Retinal pigment epithelial cell (primary cell): ENCODE measurements around the gene CLVS2.

ENCODE experiments used
- DNase-seq: peaks from one replicate; pipeline ENCODE4 v3.0.0-alpha.2; 2010; ENCODE audit warnings: low read depth
- H3K4me3 ChIP-seq: 2 replicates; pipeline ENCODE4 v1.5.1; 2011; ENCODE audit warnings: mild to moderate bottlenecking, low read length, control low read depth, moderate library complexity
- TF ChIP-seq, protein P1 (sequence below): conservative IDR thresholded peaks from 2 replicates; pipeline ENCODE4 v1.5.1; 2011; ENCODE audit warnings: low read depth, low read length, control low read depth, inconsistent platforms

Gene CLVS2

GRCh38 chr6:122995921-122996793 lies at the start of gene CLVS2:
TSS of gene CLVS2 (plus strand) at chr6:122996235. CDS start at chr6:122997778, 1,543 bp downstream.
- DNase-seq = no peak
- TF ChIP-seq, protein P1, sequence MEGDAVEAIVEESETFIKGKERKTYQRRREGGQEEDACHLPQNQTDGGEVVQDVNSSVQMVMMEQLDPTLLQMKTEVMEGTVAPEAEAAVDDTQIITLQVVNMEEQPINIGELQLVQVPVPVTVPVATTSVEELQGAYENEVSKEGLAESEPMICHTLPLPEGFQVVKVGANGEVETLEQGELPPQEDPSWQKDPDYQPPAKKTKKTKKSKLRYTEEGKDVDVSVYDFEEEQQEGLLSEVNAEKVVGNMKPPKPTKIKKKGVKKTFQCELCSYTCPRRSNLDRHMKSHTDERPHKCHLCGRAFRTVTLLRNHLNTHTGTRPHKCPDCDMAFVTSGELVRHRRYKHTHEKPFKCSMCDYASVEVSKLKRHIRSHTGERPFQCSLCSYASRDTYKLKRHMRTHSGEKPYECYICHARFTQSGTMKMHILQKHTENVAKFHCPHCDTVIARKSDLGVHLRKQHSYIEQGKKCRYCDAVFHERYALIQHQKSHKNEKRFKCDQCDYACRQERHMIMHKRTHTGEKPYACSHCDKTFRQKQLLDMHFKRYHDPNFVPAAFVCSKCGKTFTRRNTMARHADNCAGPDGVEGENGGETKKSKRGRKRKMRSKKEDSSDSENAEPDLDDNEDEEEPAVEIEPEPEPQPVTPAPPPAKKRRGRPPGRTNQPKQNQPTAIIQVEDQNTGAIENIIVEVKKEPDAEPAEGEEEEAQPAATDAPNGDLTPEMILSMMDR = no peak
- H3K4me3 ChIP-seq = peak within 1 kb of the TSS; percentile 54

DNA sequence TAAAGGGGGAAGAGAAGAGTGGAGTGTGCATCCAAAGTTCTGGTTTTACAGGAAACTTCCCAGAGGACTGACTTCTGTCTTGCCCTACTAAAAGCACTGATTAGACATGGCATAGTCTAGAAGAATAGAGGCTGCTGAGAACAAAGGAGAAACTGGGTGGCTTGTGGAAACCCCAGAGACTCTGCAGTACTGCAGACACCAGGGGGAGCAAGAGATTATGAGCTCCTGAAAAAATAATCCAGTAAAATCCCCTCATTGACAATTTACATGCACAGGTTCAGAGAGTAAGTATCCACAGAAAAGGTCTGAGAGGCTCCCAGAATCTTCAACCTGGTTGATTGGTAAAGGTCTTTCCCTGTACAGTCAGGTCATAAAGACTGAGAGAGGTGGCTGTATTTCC lies 48.7 kb upstream of the CLVS2 start:
- no peak overlapping the region for H3K4me3 ChIP-seq
- DNase-seq = peak; percentile 1
- TF ChIP-seq, protein P1 = peak; percentile 77

DNA sequence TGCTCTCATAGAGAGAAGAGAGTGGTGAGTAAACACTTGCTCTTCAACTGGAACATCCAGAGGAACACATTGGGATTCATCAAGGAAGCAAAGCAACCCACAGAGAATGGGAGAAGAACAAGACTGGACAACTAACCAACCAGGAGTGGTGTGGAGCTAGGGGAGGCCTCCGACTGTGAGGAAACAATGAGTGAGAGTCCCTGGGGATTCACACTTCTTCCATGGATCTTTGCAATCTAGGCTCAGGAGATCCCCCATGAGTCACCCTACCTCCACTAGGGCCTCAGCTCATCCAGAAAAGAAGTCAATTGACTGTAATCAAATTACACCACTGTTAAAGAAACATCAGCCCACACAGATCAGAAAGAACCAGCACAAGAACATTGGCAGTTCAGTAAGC lies 42.3 kb upstream of the CLVS2 start:
- TF ChIP-seq, protein P1 = no peak
- H3K4me3 ChIP-seq = no peak overlapping the region
- DNase-seq = no peak

DNA sequence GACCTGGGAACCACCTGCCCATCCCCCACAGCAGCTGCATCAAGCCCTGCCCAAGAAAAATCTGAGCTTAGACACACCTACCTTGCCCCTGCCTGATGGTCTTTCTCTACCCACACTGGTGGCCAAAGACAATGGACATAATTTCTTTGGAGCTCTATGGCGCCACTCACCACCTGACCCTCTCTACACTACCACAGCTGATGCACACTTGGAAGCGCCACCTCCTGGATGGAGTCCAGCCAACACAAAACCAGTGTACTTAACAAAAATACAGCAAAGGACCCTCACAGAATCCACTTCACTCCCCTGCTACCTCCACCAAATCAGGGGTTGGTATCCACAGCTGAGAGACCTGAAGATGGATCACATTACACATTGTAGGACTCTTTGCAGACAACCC lies 39.7 kb upstream of the CLVS2 start:
- TF ChIP-seq, protein P1 = no peak
- no peak for DNase-seq
- no peak overlapping the region for H3K4me3 ChIP-seq

- DNase-seq = no peak
- TF ChIP-seq, protein P1 = no peak
- H3K4me3 ChIP-seq = no peak overlapping the region
Measured at GRCh38 chr6:122962000-122962624, 33.9 kb upstream of the CLVS2 start.

DNA sequence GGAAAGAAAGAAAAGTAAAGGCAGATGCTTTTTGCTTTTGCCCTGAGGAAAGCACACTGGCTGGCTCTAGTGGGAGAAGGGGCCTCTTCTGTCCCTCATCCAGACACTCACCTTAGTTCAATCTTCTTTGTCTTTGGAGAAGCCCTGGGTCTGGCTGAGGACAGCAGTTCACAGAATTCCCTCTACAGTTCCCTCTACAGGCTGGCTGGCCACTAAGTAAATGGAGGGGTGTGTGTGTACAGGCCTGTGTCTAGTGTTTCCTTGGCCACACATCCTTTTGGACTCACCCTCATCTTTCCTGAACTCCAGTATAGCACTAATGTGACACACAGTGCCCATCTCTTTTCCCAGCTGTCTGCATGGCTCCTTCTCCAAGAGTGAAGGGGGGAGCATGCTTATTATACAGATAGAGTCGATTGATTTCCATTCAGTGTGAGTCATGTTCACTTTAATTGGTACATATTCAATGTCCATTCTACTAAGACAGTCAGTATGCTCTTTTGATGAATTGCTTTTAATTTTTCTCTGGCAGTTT lies 26.0 kb upstream of the CLVS2 start:
- DNase-seq = no peak
- no peak overlapping the region for H3K4me3 ChIP-seq
- TF ChIP-seq, protein P1 = no peak
